ENCODE measurements around the gene TRABD2B.

- TF ChIP-seq, protein P1, sequence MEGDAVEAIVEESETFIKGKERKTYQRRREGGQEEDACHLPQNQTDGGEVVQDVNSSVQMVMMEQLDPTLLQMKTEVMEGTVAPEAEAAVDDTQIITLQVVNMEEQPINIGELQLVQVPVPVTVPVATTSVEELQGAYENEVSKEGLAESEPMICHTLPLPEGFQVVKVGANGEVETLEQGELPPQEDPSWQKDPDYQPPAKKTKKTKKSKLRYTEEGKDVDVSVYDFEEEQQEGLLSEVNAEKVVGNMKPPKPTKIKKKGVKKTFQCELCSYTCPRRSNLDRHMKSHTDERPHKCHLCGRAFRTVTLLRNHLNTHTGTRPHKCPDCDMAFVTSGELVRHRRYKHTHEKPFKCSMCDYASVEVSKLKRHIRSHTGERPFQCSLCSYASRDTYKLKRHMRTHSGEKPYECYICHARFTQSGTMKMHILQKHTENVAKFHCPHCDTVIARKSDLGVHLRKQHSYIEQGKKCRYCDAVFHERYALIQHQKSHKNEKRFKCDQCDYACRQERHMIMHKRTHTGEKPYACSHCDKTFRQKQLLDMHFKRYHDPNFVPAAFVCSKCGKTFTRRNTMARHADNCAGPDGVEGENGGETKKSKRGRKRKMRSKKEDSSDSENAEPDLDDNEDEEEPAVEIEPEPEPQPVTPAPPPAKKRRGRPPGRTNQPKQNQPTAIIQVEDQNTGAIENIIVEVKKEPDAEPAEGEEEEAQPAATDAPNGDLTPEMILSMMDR (conservative IDR thresholded peaks at IDR 0.05; ENCODE audit: low read depth in 2 of 2) = no peak
- TF ChIP-seq CREB1 (CRISPR knock-in tag; IDR thresholded peaks at IDR 0.05; ENCODE audit: low read depth) (no peak), ZNF331 (CRISPR knock-in tag; IDR thresholded peaks at IDR 0.05; ENCODE audit: low read depth) (no peak), EZH2 (IDR thresholded peaks at IDR 0.05; ENCODE audit: low read depth, unreplicated experiment) (no peak), REST (IDR thresholded peaks at IDR 0.05; ENCODE audit: unreplicated experiment) (no peak), EZH2phosphoT487 (IDR thresholded peaks at IDR 0.05; ENCODE audit: unreplicated experiment) (no peak), ZNF114 (CRISPR knock-in tag; IDR thresholded peaks at IDR 0.05) (no peak), POLR2AphosphoS5 (IDR thresholded peaks at IDR 0.05; ENCODE audit: low read depth) (no peak), STAT1 (IDR thresholded peaks at IDR 0.05; ENCODE audit: unreplicated experiment) (no peak), ETS1 (IDR thresholded peaks at IDR 0.05) (no peak), JUNB (IDR thresholded peaks at IDR 0.05; ENCODE audit: unreplicated experiment) (no peak), NANOG (IDR thresholded peaks at IDR 0.05; ENCODE audit: borderline replicate concordance) (no peak)
These were observed 26.3 kb upstream of the TRABD2B start for GRCh38 chr1:48023488-48023887.
